ENCODE data around the gene KRTAP3-3. TPM values are rescaled to one million over a fixed set of nuclear protein-coding genes. Genes with fewer than 3 reads are reported as not detected.

Gene KRTAP3-3
- total and polyA plus RNA-seq, 2 of the 8 experiments (the other 6 are each of a cell fraction or from before 2014, with no cell fraction given), result not detected

GRCh38 chr17:40951011-40951622 lies 42.8 kb downstream of the KRTAP3-3 start:
- Histone ChIP-seq H4K91ac (replicated peaks; ENCODE audit: insufficient read length, low read length) (no peak overlapping the region), H4K5ac (ENCODE audit: insufficient read length, low read depth, low read length) (no peak overlapping the region)
- no peak for TF ChIP-seq CBX5 (IDR thresholded peaks at IDR 0.05; ENCODE audit: low read depth, low read length)
- no peak for TF ChIP-seq MAX (IDR thresholded peaks at IDR 0.05)
- TF ChIP-seq TAF1 (IDR thresholded peaks at IDR 0.05; ENCODE audit: low read depth, low read length), result no peak
- TF ChIP-seq NANOG (IDR thresholded peaks at IDR 0.05; ENCODE audit: insufficient read depth, low read depth, low read length, poor library complexity, severe bottlenecking), result no peak
- no peak for TF ChIP-seq SP1 (IDR thresholded peaks at IDR 0.05; ENCODE audit: low read depth, low read length)
- TF ChIP-seq KDM5A (IDR thresholded peaks at IDR 0.05; ENCODE audit: low read length), result no peak
- no peak for TF ChIP-seq CBX8 (IDR thresholded peaks at IDR 0.05; ENCODE audit: borderline replicate concordance, low read depth, low read length)
- no peak for TF ChIP-seq SUZ12 (IDR thresholded peaks at IDR 0.05; ENCODE audit: low read length)
- no peak for TF ChIP-seq HDAC6 (IDR thresholded peaks at IDR 0.05; ENCODE audit: low read depth, low read length)
- TF ChIP-seq SRF (IDR thresholded peaks at IDR 0.05; ENCODE audit: low read depth, low read length), result no peak
- TF ChIP-seq HDAC2 (IDR thresholded peaks at IDR 0.05; ENCODE audit: borderline replicate concordance in 1 of 2, low read depth in 2 of 2, low read length in 2 of 2), result no peak
- no peak for TF ChIP-seq SAP30 (IDR thresholded peaks at IDR 0.05; ENCODE audit: insufficient read depth, insufficient replicate concordance, low read length)
- no peak for TF ChIP-seq RBBP5 (IDR thresholded peaks at IDR 0.05; ENCODE audit: borderline replicate concordance, low read depth, low read length)
- no peak for TF ChIP-seq POLR2A (IDR thresholded peaks at IDR 0.05; ENCODE audit: control extremely low read depth in 1 of 2, low read depth in 2 of 2, low read length in 2 of 2)

More at GRCh38 chr17:40951011-40951622, 42.8 kb downstream of the KRTAP3-3 start:
- no peak overlapping the region for H3K56ac ChIP-seq (replicated peaks; ENCODE audit: insufficient read length, low read depth, low read length)
- H3K79me2 ChIP-seq (ENCODE audit: control insufficient read depth in 1 of 2, insufficient read depth in 2 of 2, low read length in 2 of 2), result no peaks in the 10 kb centered on the region
- H3K18ac ChIP-seq (ENCODE audit: extremely low read depth, low read length), result no peak overlapping the region
- no peaks in the 10 kb centered on the region for H3K9me3 ChIP-seq (ENCODE audit: insufficient read depth in 2 of 2, low read depth in 1 of 2, low read length in 1 of 2)
- WGBS, 2 experiments (ENCODE audit: extremely low coverage in 1 of 2, insufficient coverage in 1 of 2, insufficient read length in 1 of 2, insufficient replicate concordance in 2 of 2, low coverage in 1 of 2, low lambda C conversion rate in 2 of 2, missing lambda C conversion rate in 1 of 2), result 74% methylated on average over 2 of the region's 2 CpGs; no CpG with 5 or more reads in 1 of the 2 experiments
- ChIA-PET CTCF (ENCODE audit: partially characterized antibody) (interaction anchor here (1.5 kb wide), 1 partner anchor 12 kb away, joined by 6 read pairs; no protein-coding TSS in a partner anchor), POLR2A (ENCODE audit: partially characterized antibody) (no interaction called here)
- no peak overlapping the region; the same call in 1 of the 2 replicates for H2BK20ac ChIP-seq (ENCODE audit: low read length)
- H3K14ac ChIP-seq (ENCODE audit: insufficient read length), result no peak overlapping the region
- H3K27ac ChIP-seq (ENCODE audit: low read depth, low read length), result no peak overlapping the region
- H3K4me1 ChIP-seq (replicated peaks in 1 of 4; ENCODE audit: control insufficient read depth in 3 of 4, insufficient read depth in 4 of 4, low read length in 3 of 4), result no peaks in the 10 kb centered on the region
- no peak overlapping the region for H3K23ac ChIP-seq (ENCODE audit: insufficient read length)
- no peak overlapping the region for H3K4me2 ChIP-seq (ENCODE audit: insufficient read depth in 1 of 2, low read depth in 2 of 2, low read length in 2 of 2)
- no peak overlapping the region for H3K4ac ChIP-seq (replicated peaks; ENCODE audit: insufficient read length, low read depth, low read length)
- no peaks in the 10 kb centered on the region for H3K36me3 ChIP-seq (ENCODE audit: control insufficient read depth in 2 of 4, insufficient read depth in 4 of 4, low read length in 3 of 4)
- H3K27me3 ChIP-seq (replicated peaks in 1 of 4; ENCODE audit: control insufficient read depth in 3 of 4, extremely low read depth in 1 of 4, insufficient read depth in 3 of 4, low read length in 3 of 4), result no peaks in the 10 kb centered on the region
- FAIRE-seq (no peak), DNase-seq (ENCODE audit: low read depth in 1 of 2, low spot score in 2 of 2) (no peak)
- no peaks in the 10 kb centered on the region for H4K20me1 ChIP-seq (replicated peaks in 1 of 2; ENCODE audit: control insufficient read depth in 1 of 2, insufficient read depth in 2 of 2, low read length in 2 of 2)
- H3K23me2 ChIP-seq (ENCODE audit: low read depth, low read length), result no peaks in the 10 kb centered on the region
- no peak overlapping the region for H2AFZ ChIP-seq (ENCODE audit: low read length)
- H3K4me3 ChIP-seq (ENCODE audit: extremely low read depth in 1 of 4, insufficient read depth in 2 of 4, low read depth in 3 of 4, low read length in 4 of 4), result no peak overlapping the region
- H2BK12ac ChIP-seq (ENCODE audit: low read depth, low read length), result no peak overlapping the region
- no peak overlapping the region for H2BK120ac ChIP-seq (replicated peaks; ENCODE audit: low read depth, low read length)
- no peak overlapping the region for H3K9ac ChIP-seq (replicated peaks in 1 of 4; ENCODE audit: extremely low read depth in 1 of 4, low read depth in 3 of 4, low read length in 3 of 4)
- no peaks in the 10 kb centered on the region for H3K79me1 ChIP-seq (ENCODE audit: low read depth, low read length)
- no peak overlapping the region for H2BK15ac ChIP-seq (ENCODE audit: low read length)
- H2BK5ac ChIP-seq (ENCODE audit: low read depth, low read length), result no peak overlapping the region
- no peak overlapping the region for H2AK5ac ChIP-seq (ENCODE audit: low read depth, low read length)
- H4K8ac ChIP-seq (ENCODE audit: extremely low read depth, insufficient read depth, low read length), result no peak overlapping the region
